Measurements from ENCODE around the gene ADRA2A.

DNA sequence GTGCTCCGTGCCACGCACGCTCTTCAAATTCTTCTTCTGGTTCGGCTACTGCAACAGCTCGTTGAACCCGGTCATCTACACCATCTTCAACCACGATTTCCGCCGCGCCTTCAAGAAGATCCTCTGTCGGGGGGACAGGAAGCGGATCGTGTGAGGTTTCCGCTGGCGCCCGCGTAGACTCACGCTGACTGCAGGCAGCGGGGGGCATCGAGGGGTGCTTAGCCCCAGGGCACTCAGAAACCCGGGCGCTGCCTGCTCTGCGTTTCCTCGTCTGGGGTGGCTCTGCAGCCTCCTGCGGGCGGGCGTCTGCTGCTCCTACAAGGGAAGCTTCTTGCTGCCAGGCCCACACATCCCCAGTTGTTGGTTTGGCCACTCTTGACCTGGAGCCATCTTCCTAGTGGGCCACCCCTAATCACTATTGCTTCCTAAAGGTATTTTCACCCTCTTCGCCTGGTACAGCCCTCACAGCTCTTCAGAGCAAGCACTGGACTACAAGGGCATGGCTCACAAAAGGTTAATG, 2.5 kb downstream of the ADRA2A start:
- TF ChIP-seq, protein P1, sequence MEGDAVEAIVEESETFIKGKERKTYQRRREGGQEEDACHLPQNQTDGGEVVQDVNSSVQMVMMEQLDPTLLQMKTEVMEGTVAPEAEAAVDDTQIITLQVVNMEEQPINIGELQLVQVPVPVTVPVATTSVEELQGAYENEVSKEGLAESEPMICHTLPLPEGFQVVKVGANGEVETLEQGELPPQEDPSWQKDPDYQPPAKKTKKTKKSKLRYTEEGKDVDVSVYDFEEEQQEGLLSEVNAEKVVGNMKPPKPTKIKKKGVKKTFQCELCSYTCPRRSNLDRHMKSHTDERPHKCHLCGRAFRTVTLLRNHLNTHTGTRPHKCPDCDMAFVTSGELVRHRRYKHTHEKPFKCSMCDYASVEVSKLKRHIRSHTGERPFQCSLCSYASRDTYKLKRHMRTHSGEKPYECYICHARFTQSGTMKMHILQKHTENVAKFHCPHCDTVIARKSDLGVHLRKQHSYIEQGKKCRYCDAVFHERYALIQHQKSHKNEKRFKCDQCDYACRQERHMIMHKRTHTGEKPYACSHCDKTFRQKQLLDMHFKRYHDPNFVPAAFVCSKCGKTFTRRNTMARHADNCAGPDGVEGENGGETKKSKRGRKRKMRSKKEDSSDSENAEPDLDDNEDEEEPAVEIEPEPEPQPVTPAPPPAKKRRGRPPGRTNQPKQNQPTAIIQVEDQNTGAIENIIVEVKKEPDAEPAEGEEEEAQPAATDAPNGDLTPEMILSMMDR (IDR thresholded peaks at IDR 0.05; ENCODE audit: poor library complexity) = no peak
- TF ChIP-seq EZH2phosphoT487 (IDR thresholded peaks at IDR 0.05; ENCODE audit: low read depth, severe bottlenecking, unreplicated experiment) (no peak), EZH2 (IDR thresholded peaks at IDR 0.05; ENCODE audit: borderline replicate concordance) (no peak)
